IPS DF 6.9 (cell line): Measurements from ENCODE around the gene DRGX.

Experiments
- DNase-seq: peaks from one replicate; pipeline ENCODE4 v3.0.0-alpha.2; 2013; ENCODE audit warnings: low read depth, low spot score
- H3K27ac ChIP-seq: one replicate; pipeline ENCODE4 v1.5.1; 2013; ENCODE audit warnings: low read length, control low read depth
- H3K27me3 ChIP-seq: 2 replicates; pipeline ENCODE4 v1.6.1; 2013; ENCODE audit warnings: mild to moderate bottlenecking, low read length; ENCODE audit not compliant: control insufficient read depth, insufficient read depth
- H3K36me3 ChIP-seq: 2 replicates; pipeline ENCODE4 v1.6.1; 2013; ENCODE audit warnings: low read length; ENCODE audit not compliant: control insufficient read depth, insufficient read depth
- H3K4me1 ChIP-seq: 2 replicates; pipeline ENCODE4 v1.6.1; 2013; ENCODE audit warnings: low read length; ENCODE audit not compliant: control insufficient read depth, insufficient read depth
- H3K4me3 ChIP-seq: 2 replicates; pipeline ENCODE4 v1.5.1; 2013; ENCODE audit warnings: mild to moderate bottlenecking, low read length
- H3K9me3 ChIP-seq: 2 replicates; pipeline ENCODE4 v1.6.1; 2013; ENCODE audit warnings: low read length, inconsistent platforms; ENCODE audit not compliant: control insufficient read depth, insufficient read depth
- WGBS: extraction: QIAGEN DNeasy Blood & Tissue Kit; methylation state at CpG from one replicate; pipeline ENCODE4 v1.1.7; 2013; ENCODE audit warnings: mixed read lengths, missing lambda C conversion rate; ENCODE audit not compliant: insufficient read length, insufficient coverage; 5-methylcytosine and 5-hydroxymethylcytosine counted together

Gene DRGX

GRCh38 chr10:49408519-49409306 is 12.8 kb upstream of the DRGX start:
- no peak overlapping the region for H3K4me3 ChIP-seq

GRCh38 chr10:49407552-49408137 is 11.8 kb upstream of the DRGX start:
- DNase-seq = no peak
- H3K9me3 ChIP-seq = no peaks in the 10 kb centered on the region
- WGBS = no CpG with 5 or more reads among the region's 2 CpGs
- 0 out of 2 replicates have a peak, but pooled peaks cover 1% of the 10 kb centered on the region for H3K4me1 ChIP-seq
- no peaks in the 10 kb centered on the region for H3K27me3 ChIP-seq
- H3K36me3 ChIP-seq = no peaks in the 10 kb centered on the region
- H3K27ac ChIP-seq = no peak overlapping the region
- no peak overlapping the region for H3K4me3 ChIP-seq

More at GRCh38 chr10:49408519-49409306, 12.8 kb upstream of the DRGX start:
- H3K27ac ChIP-seq = no peak overlapping the region
- no peaks in the 10 kb centered on the region for H3K36me3 ChIP-seq
- H3K9me3 ChIP-seq = no peaks in the 10 kb centered on the region
- no peak for DNase-seq
- H3K4me1 ChIP-seq = 0 out of 2 replicates have a peak, but pooled peaks cover 1% of the 10 kb centered on the region
- H3K27me3 ChIP-seq = no peaks in the 10 kb centered on the region
- no CpG with 5 or more reads among the region's 13 CpGs for WGBS

GRCh38 chr10:49407151-49407550 is 11.3 kb upstream of the DRGX start:
- no peaks in the 10 kb centered on the region for H3K9me3 ChIP-seq
- no peak overlapping the region for H3K4me3 ChIP-seq
- H3K36me3 ChIP-seq = no peaks in the 10 kb centered on the region
- WGBS = no CpG with 5 or more reads among the region's 5 CpGs
- H3K27me3 ChIP-seq = no peaks in the 10 kb centered on the region
- no peak overlapping the region for H3K27ac ChIP-seq
- no peak for DNase-seq
- H3K4me1 ChIP-seq = 0 out of 2 replicates have a peak, but pooled peaks cover 1% of the 10 kb centered on the region

GRCh38 chr10:49404321-49404878 is 8.5 kb upstream of the DRGX start:
- H3K9me3 ChIP-seq = no peaks in the 10 kb centered on the region
- H3K4me1 ChIP-seq = 0 out of 2 replicates have a peak, but pooled peaks cover 1% of the 10 kb centered on the region
- peaks cover under 1% of the 10 kb centered on the region; the same call in 1 of the 2 replicates for H3K27me3 ChIP-seq
- H3K4me3 ChIP-seq = no peak overlapping the region
- DNase-seq = no peak
- no peaks in the 10 kb centered on the region for H3K36me3 ChIP-seq
- WGBS = no CpG with 5 or more reads among the region's 8 CpGs
- H3K27ac ChIP-seq = no peak overlapping the region

- Histone ChIP-seq H3K4me3 (no peak overlapping the region), H3K36me3 (no peaks in the 10 kb centered on the region), H3K4me1 (0 out of 2 replicates have a peak, but pooled peaks cover 1% of the 10 kb centered on the region), H3K27me3 (peaks cover 4% of the 10 kb centered on the region; the same call in 1 of the 2 replicates), H3K9me3 (no peaks in the 10 kb centered on the region), H3K27ac (no peak overlapping the region)
- DNase-seq = no peak
- WGBS = 100% methylated on average over 1 of the region's 3 CpGs
Measured at GRCh38 chr10:49403363-49403762, 7.5 kb upstream of the DRGX start.

- H3K4me3 ChIP-seq = no peak overlapping the region
- WGBS = no CpG with 5 or more reads among the region's 2 CpGs
Measured at GRCh38 chr10:49400365-49400764, 4.5 kb upstream of the DRGX start.

GRCh38 chr10:49398986-49399385 is 3.1 kb upstream of the DRGX start:
- WGBS = no CpG with 5 or more reads among the region's 9 CpGs
- H3K27me3 ChIP-seq = peaks cover 40% of the 10 kb centered on the region

More at GRCh38 chr10:49400365-49400764, 4.5 kb upstream of the DRGX start:
- no peak for DNase-seq
- H3K27me3 ChIP-seq = peaks cover 29% of the 10 kb centered on the region
- peaks cover 1% of the 10 kb centered on the region; the same call in 1 of the 2 replicates for H3K4me1 ChIP-seq
- H3K27ac ChIP-seq = no peak overlapping the region
- H3K36me3 ChIP-seq = no peaks in the 10 kb centered on the region
- H3K9me3 ChIP-seq = no peaks in the 10 kb centered on the region

GRCh38 chr10:49398000-49398861 is 2.3 kb upstream of the DRGX start:
- Histone ChIP-seq H3K36me3 (no peaks in the 10 kb centered on the region), H3K27ac (no peak overlapping the region), H3K4me1 (peaks cover 1% of the 10 kb centered on the region; the same call in 1 of the 2 replicates), H3K9me3 (no peaks in the 10 kb centered on the region), H3K4me3 (peak overlapping the region; percentile 13; the same call in 1 of the 2 replicates), H3K27me3 (peaks cover 44% of the 10 kb centered on the region)
- DNase-seq = no peak
- WGBS = no CpG with 5 or more reads among the region's 72 CpGs

More at GRCh38 chr10:49398986-49399385, 3.1 kb upstream of the DRGX start:
- DNase-seq = no peak
- Histone ChIP-seq H3K4me1 (peaks cover 1% of the 10 kb centered on the region; the same call in 1 of the 2 replicates), H3K27ac (no peak overlapping the region), H3K4me3 (no peak overlapping the region), H3K9me3 (no peaks in the 10 kb centered on the region), H3K36me3 (no peaks in the 10 kb centered on the region)

- Histone ChIP-seq H3K36me3 (no peaks in the 10 kb centered on the region), H3K27ac (no peak overlapping the region), H3K4me1 (peaks cover 1% of the 10 kb centered on the region; the same call in 1 of the 2 replicates), H3K4me3 (peak overlapping the region; percentile 11; the same call in 1 of the 2 replicates), H3K9me3 (no peaks in the 10 kb centered on the region), H3K27me3 (peaks cover 44% of the 10 kb centered on the region)
- no peak for DNase-seq
- WGBS = no CpG with 5 or more reads among the region's 61 CpGs
Measured at GRCh38 chr10:49397036-49397999, 1.4 kb upstream of the DRGX start.
